GM08714 (cell line): ENCODE measurements around the gene TSPAN7.

Experiments used
- H3K4me3 ChIP-seq: fragments of 200-500 bp; sonication (Bioruptor generic); 2 replicates; pipeline ENCODE4 v1.5.1; 2014; ENCODE audit warnings: mild to moderate bottlenecking, low read length, inconsistent platforms
- ZNF274 ChIP-seq: IDR thresholded peaks from 2 replicates; pipeline ENCODE4 v1.6.1; 2012; ENCODE audit warnings: mild to moderate bottlenecking, low read depth, low read length

The TSPAN7 gene

DNA sequence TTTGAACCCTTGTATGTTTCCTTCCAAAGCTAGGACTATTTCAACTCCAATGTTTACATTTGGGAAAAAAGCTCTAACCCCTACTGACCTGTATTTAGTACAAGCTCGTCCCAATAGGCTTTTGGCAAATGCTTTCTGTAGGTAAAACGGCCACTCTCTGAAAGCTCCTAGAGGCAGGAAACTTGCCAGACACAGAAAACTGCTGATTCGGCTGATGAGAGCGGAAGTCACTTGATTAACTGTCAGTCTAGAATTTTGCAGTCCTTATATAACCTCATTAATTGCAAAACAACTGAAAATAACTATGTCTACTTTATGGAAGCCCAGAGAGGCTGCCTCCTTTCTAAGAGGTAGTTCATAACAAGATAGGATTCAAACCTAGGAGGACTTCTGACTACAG lies 108.1 kb downstream of the TSPAN7 start:
- TF ChIP-seq ZNF274: no peak

GRCh38 chrX:38672646-38673045 lies 111.3 kb downstream of the TSPAN7 start:
- no peak overlapping the region for H3K4me3 ChIP-seq
- no peak for TF ChIP-seq ZNF274

More for the DNA sequence above, 108.1 kb downstream of the TSPAN7 start:
- H3K4me3 ChIP-seq: no peak overlapping the region

- no peak for TF ChIP-seq ZNF274
- no peak overlapping the region for H3K4me3 ChIP-seq
Measured at GRCh38 chrX:38675856-38676255, 114.5 kb downstream of the TSPAN7 start.

DNA sequence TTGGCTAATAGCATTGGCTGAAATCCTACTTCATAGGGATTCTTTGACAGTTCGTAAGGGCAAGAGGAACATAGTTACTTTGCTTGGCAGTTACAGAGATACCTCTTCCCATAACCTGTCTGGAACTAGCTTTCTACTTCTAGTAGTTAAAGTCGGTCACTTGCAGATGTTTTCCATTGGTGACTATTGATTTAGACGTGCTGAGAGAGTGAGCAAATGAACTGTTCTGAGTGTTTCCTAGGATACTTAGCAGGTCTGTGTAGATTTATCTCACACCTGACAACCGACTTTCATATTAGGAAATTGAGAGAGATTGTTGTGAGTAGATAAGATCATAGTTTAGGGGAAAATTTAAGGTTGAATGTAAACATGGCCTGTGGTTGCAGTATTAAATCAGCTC lies 116.8 kb downstream of the TSPAN7 start:
- no peak overlapping the region for H3K4me3 ChIP-seq
- TF ChIP-seq ZNF274: no peak

DNA sequence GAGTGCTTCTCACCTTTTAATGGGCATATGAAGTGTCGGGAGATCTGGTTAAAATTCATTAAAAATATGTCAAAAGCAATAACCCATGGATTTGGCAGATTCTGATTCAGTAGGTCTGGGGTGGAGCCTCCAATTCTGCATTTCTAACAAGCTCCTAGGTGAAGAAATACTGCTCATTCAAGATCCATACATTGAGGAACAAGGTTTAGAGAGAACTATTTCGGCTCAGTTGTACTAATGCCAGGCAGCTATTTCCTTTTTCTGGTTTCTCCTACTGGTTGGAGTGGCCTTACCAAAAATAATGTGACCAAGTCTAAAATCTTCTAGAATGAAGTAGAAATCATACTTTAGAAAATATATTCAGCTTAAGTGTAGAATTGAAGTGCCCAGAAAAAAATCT lies 117.5 kb downstream of the TSPAN7 start:
- H3K4me3 ChIP-seq: no peak overlapping the region
- no peak for TF ChIP-seq ZNF274

DNA sequence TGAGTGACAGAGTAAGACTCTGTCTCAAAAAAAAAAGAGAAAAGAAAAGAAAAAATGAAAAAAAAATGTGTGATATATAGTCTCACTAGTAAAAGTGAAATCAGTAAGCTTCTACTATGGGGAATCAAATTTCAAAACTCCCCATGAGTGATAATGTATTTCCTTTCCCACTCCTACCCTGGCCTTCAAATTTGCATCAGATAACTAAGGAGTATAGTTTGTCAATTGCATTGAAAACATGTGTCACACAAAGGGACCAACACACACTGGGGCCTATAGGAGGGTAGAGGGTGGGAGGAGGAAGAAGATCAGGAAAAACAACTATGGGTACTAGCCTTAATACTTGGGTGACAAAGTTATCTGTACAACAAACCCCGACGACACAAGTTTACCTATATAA lies 118.4 kb downstream of the TSPAN7 start:
- TF ChIP-seq ZNF274: no peak
- H3K4me3 ChIP-seq: no peak overlapping the region

- H3K4me3 ChIP-seq: no peak overlapping the region
- TF ChIP-seq ZNF274: no peak
Measured at GRCh38 chrX:38682095-38682494, 120.8 kb downstream of the TSPAN7 start.

- no peak overlapping the region for H3K4me3 ChIP-seq
- no peak for TF ChIP-seq ZNF274
Measured at GRCh38 chrX:38692961-38693360, 131.6 kb downstream of the TSPAN7 start.

GRCh38 chrX:38694394-38694793 lies 133.1 kb downstream of the TSPAN7 start:
- TF ChIP-seq ZNF274: no peak
- no peak overlapping the region for H3K4me3 ChIP-seq

DNA sequence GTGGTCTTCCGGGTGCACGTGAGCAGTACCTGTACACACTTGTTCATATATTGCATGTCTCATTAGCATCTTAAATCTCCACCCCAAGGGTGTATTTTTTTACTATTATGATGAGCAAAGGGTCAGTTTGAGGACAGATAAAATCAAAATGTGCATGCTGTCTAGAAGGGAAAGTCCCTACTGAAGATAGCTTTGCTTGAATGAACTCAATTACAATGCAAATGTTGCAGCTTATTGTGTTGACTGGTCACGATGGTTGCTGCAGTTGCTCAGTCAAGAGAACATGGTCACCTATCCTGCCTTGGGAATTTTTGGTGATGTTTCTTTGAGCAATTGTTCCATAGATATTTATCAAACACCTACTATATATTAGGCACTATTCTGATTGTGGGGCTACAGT lies 136.1 kb downstream of the TSPAN7 start:
- no peak overlapping the region for H3K4me3 ChIP-seq
- no peak for TF ChIP-seq ZNF274

GRCh38 chrX:38699121-38699520 lies 137.8 kb downstream of the TSPAN7 start:
- no peak overlapping the region for H3K4me3 ChIP-seq
- no peak for TF ChIP-seq ZNF274

- TF ChIP-seq ZNF274: no peak
- no peak overlapping the region for H3K4me3 ChIP-seq
Measured at GRCh38 chrX:38699696-38700095, 138.4 kb downstream of the TSPAN7 start.

DNA sequence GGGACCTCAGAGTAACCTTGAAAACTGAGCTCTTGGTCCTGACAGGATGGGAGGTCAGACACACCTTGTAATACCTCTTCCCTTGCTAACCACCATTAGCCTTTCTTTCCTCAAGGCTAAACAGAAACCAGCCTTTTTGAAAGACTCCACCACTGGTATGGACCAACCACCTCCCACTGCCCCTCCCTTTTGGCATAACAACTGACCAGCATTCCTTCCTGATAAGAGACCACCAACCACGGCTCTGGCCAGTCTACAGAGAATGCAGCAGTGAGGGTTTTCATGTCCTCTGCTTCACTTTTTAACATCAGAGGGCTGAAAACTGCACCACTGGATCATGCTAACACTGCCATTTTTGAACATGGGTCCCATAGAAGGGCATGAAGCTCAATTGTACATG lies 139.7 kb downstream of the TSPAN7 start:
- H3K4me3 ChIP-seq: no peak overlapping the region
- no peak for TF ChIP-seq ZNF274

GRCh38 chrX:38704146-38704882 lies 143.0 kb downstream of the TSPAN7 start:
- TF ChIP-seq ZNF274: no peak

DNA sequence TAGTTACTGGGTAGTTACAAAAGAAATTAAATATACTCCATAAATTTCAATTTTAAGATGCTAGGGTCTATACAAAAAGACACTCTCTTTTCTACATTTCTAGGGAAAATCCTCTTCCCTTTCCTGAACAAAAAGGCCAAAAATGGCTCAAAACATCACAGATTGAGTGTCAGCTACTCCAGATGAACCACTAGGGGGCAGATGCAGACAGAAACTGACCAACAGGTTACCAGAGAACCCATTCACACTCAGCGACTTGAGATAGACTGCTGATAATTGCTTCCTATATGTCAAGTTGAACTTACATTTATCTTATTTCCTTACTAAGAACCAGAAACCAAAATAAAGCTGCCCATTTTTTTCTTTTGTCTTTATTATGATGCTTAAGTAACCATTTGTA lies 156.5 kb downstream of the TSPAN7 start:
- no peak for TF ChIP-seq ZNF274
- H3K4me3 ChIP-seq: no peak overlapping the region

More at GRCh38 chrX:38704146-38704882, 143.0 kb downstream of the TSPAN7 start:
- no peak overlapping the region for H3K4me3 ChIP-seq

DNA sequence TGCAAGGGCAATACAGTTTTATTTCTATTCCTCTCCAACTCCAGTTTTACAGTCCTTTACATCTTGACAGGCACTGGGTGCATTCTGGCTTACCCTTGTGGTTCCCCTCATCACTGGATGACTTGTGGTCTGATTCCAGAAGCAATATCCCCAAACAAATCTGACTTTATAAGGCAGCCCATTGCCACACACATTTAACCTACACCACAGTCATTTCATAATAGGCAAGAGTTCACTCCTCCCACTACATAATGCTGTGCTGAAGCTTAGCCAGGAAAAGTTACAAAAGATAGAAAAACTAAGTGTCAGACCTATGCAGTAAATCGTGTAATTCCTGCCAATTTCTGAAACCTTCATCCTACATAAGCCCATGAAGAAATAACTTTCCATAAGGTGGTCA lies 157.0 kb downstream of the TSPAN7 start:
- no peak overlapping the region for H3K4me3 ChIP-seq
- TF ChIP-seq ZNF274: no peak
